HG02588 (cell line): ENCODE results near the gene SLC6A11.

Experiments
- ATAC-seq: cut with Tn5 transposase; IDR thresholded peaks from one replicate; pipeline ENCODE4 v1.9.1; 2021; ENCODE audit warnings: mild to moderate bottlenecking, moderate library complexity; ENCODE audit not compliant: unreplicated experiment

Gene SLC6A11

DNA sequence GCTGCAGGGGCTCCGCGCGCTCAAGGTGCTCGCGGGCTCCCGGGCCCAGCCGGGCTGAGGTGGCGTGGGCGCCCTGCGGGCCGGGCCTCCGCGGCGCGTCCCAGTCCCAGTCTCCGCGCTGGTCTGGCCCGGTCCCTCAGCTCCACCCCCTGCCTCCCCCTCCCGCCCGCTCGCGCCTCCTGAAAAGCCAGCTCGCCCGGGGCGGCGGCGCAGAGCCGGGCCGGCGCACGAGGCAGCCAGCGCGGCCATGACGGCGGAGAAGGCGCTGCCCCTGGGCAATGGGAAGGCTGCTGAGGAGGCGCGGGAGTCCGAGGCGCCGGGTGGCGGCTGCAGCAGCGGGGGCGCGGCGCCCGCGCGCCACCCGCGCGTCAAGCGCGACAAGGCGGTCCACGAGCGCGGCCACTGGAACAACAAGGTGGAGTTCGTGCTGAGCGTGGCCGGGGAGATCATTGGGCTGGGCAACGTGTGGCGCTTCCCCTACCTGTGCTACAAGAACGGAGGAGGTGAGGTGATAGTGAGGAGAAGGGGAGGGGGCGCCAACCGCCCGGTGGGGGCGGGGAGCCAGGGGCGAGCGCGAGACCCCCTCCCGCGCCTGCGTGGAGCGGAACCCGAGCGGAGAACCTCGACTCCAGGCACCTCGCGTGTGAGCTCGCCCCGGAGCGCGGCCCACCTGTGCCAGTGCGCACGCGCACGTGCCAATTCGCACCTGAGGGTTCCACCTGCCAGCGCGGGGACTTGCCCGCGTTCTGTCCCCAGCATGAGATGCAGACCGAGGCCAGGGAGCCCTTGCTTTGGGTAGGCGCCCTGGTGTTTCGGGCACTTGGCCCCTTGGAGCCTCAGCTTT is at the start of gene SLC6A11:
Gene SLC6A11 (plus strand): TSS at position 210 of the 844 bp plus-strand sequence. CDS start 38 bp downstream, at position 248.
- ATAC-seq: no peak

DNA sequence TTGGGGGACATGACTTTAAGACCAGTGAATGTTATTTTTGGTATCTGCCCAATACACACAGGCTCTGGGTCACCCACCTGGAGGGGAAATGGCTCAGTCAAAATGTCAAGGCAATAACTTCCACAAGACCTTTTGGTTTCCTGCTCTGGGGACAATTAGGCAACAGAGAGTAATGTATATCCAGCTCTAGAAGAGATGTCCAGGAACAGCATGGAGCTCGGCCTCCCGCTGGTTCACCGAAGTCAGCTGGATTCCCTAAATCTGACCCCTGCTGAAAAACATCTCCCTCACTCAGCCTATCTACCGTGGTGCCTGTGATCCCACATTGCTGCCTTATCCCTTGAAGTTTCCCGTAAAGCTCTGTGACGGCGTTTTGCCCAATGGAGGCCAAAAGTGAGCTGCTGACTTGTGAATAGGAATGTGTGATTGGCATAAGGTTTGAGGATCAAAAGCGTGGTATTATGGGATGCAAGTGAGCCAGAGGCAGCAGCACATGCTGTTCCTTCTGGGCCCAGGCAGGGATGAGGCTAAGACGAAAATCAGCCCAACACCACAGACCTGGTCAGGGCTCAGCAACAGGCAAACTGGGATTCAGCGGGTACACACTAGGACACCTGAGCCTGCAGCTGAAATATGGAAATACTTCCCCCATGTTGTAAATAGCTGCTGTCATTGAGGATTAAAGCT is 47.2 kb upstream of the SLC6A11 start:
- ATAC-seq: no peak

DNA sequence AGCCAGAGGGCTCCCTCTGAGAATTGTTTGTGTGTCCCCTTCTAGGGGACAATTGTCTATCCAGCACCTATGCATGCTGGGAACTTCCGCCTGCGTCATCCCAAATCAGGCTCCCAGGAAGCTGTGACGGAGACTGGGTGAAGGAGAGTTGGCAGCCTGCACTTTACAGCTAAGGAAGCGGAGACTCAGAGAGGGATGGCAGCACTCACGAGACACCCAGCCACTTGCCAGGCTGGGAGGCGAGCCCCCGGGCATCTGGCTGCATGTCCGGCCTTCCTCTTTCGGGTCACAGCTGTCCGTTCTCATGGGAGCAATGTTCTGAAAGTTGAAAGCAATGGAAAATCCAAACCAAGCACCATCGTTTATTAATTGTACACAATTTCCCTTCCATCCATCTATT is 45.5 kb upstream of the SLC6A11 start:
- no peak for ATAC-seq

DNA sequence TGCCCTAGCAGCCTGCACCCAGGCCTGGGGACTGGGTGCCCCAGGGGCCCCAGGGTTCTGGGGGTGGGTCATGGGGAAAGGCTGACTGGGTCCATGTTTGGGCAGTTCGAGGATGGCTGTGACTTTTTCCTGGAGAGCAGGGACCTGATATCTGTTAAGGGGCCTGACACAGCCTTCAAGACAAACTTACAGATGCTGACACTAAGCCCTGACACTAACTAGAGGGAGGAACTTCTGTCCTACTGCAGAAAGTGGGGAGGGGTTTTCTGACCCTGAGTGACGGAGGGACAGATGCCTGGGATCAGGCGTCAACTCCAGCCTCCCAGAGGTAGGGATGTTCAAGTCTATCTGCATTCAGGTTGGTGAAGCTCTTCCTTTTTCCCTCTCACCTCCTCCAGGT is 45.0 kb upstream of the SLC6A11 start:
- ATAC-seq: no peak

DNA sequence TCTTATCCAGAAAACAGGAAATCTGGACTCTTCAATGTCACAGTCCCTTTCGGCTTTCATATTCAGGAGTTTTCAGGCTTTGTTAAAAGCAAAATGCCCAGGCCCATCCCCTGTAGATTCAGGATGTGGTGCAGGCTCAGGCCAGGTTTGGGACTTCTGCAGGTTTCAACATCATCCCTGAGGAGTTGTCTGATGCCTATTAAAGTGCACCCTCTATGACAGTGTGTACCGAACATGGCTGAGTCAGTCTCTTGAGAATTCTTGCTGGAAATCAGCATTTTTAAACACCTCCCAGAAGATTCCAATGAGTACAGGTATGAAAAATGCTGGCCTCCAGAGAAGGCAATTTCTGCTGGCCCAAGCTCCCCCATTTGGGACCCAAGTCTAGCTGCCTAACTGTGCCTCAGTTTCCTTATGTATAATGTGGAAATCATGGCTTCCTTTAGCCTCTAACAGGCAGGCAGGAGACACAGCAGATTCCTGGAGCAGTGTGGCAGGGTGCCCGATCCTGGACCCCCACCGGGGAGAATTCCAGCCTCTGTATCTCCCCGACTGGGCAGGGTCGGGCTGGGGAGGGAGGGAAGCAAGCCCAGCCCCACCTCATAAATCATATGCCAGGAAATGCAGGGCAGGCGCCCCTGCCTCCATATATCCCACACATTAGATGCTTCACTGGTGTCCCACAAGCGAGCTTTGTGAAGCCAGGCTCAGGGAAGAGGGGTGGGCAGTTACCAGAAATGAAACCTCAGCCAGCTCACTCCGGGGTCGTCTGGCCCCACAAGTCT is 44.4 kb upstream of the SLC6A11 start:
- no peak for ATAC-seq

DNA sequence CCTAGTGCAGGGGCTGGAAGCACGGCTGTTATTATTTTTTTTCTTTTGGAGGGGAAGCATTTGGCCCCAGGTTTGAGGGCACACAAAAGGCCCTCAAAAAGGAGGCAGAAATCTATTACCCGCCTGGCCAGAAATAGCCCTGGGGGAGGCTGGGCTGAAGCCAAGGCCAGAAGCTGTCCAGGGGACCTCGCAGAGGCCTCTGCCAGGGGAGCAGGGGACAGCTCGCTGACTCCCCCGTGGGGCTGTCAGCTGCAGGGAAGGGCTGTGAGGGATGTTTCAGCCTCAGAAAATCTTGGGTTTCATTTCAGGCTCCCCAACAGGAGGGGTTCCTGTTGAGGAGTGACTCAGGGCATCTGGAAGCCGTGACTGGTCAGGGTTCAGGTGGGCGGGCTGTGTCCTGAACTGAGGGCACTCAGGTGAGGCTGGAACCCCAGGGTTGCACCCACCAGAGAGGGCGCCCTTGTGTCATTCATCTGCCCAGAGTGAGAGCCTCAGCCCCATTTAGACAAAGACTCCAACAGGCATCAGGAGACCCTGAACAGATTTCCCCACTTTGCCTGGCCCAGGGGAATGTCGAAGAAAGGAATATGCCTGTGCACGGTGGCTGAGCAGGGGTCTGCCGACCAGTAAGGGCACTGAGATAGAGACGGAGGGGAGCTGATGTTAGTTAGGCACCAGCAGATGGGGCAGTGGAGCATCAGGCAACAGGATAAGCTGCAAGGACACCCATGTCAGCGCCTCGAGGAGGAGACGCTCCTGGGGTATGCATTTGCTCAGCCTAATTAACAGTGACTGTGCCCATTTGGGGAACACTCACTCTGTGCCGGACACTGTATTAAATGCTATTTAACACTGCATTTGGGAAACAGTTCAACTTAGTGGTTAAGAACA is 43.5 kb upstream of the SLC6A11 start:
- ATAC-seq: no peak

DNA sequence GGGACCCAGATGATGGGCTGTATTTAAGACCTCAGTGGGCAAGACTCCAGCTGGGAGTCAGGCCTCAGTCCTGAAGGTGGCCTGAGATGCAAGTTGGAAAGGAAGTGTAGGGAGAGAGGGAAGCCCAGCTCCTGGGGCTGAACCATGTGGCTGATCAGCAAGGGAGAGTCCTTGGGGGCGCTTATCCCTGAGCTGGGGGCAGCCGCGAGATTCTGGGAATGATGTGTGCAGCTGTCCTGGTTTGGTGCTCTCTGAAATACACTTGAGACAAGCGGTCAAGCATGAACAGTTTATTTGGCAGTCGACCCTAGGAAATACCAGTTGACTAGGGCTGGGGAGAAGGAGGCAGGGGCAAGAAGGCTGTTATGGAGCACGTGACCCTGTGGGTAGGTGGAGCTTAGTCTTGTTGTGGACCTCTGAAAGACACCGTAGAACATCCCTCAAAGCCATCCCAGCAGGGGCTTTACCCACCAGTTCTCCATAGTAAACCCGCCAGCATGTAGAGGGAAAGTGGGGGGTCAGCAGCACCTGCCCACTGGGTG is 41.8 kb upstream of the SLC6A11 start:
- ATAC-seq: no peak

DNA sequence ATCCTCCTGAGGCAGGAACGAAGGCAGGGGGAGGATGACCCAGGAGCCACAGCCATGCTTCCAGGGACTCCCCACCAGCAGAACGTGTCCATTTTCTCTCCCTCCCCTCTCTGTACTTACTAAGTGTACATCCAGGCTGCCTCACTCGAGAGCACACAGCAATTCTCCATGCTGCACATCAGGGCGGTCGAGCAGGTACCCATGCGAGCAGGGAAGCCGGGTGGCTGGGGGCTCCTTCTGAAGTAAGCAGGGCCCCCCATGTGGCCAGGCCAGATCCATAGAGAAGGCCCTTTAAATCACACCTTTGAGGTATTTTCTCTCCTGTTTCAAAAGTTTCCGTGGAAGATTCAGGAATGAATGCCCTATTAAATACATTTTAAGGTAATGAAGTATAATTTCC is 41.2 kb upstream of the SLC6A11 start:
- ATAC-seq: no peak

DNA sequence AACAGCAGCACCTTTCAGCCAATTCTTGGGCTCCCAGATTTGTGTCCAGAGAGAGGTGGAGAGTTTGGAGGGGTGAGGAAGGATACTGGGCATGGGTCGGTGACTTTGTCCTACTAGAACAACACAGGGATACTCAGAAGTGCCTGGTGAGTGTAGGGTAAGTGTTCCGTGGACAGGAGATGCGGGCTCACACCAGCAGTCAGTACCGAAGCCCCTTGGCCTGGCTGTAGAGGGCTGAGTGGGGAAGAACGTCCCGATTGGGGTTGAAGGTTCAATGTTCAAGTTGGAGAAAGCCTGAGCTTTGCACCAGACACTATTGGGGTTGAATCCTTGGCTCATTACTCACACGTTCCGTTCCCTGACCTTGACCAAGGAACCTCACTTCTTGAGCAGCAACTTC is 40.8 kb upstream of the SLC6A11 start:
- ATAC-seq: no peak

DNA sequence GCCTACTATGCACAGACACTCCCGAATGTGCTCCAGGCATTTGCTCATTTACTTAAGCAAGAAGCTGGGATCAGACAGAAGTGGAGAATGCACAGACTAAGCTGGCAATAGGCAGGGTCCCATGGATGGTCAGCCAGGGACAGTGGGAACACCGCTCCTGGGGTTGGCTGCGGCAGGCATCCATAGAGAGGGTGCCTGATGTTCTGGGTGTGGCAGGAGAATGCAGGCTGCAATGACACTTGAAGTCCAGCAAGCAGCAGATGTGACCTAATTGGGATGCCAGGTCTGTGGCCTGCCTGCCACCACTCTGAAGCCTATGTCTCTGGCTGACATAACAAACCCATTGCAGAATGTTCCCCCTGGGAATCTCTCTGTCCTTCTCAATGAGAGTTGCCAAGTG is 40.2 kb upstream of the SLC6A11 start:
- no peak for ATAC-seq

DNA sequence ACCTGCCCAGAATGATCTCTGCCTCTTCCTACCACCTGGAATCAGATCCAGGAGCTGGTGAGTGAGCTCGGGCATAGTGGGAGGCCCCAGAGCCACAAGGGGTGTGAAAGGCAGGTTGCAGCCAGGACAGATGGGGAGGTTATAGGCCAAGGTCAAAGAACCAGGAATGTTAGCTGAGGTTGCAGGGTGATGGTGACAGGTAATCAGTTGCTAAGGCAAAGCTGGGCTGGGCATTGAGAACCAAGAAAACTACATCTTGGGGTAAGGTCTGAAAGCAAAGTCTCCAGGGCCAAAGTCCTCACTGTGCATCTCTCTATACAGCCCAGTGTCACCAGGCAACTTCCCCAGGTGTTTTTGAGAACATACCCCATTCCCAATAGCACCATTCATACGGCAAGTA is 38.4 kb upstream of the SLC6A11 start:
- no peak for ATAC-seq

DNA sequence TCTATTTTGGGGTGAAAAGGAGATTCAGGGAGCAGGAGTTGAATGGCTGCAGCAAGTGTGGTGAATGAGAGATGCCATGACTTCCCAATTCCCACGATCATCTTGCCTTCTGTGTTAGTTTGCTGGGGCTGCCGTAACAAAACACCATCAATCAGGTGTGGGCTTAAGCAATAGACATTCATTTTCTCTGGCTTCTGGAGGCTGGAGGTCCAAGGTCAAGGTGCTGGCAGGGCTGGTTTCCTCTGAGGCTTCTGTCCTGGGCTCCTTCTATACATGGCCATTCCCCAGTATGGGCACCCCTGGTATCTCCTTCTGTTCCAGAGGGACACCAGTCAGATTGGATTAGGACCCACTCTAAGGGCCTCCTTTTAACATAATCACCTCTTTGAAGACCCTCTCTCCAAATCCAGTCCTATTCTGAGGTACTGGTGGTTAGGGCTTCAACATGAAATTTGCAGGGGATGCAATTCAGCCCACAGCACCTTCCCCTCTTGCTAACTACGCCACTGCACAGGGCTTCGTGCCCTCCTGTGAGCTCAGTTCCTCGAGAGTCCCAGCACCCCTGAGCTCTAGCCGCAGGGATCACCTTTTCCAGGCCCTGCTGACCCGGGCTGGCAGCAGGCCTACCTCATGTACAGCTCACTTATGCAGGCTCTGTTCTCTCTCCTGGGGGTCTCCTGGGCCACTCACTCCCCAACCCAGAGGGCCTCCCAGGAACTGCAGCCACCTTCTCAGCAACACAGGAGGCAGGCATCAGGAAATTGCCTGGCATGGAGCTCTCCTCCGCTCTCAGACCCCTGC is 37.3 kb upstream of the SLC6A11 start:
- ATAC-seq: no peak

DNA sequence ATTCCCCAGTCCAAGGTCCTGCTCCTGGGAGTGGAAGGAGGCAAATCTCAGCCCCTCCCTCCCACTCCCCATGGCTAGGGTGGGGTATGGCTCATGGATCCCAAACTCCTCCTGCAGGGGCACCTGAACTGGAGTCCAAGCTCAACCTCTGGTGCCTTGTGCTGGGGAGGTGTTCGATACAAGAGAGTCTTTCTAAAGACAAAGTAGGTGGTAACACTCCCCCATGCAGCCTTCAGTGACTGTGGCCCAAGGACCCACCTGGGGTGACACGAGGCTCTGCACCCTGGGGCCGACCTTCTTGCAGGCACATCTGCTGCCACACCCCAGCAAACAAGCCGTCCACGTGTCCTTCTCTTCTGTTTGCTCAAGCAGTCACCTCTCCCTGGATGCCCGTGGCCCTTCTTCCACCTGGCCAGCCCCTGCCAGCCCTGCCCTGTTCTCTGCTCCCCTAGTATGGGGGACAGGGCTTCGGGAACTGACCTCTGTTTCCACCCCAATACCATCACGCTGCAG is 36.7 kb upstream of the SLC6A11 start:
- ATAC-seq: no peak

DNA sequence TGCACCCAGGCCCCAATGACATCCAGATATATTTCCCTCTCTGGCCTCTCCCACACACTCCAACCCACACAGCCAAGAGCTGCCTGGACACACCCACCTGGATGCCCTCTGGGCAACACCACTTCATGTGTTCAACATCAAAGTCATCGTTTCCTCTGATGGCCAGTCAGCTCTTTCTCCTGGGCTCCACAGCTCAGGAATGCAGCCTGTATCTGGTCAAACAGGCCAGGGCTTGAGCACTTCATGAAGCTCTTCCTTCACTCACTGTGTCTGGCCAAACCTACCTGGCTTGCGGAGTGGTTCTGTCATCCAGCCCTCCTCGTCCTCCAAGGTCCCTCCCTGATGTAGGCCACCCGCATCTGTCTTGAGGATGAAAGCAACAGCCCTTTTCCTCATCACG is 35.8 kb upstream of the SLC6A11 start:
- ATAC-seq: no peak

DNA sequence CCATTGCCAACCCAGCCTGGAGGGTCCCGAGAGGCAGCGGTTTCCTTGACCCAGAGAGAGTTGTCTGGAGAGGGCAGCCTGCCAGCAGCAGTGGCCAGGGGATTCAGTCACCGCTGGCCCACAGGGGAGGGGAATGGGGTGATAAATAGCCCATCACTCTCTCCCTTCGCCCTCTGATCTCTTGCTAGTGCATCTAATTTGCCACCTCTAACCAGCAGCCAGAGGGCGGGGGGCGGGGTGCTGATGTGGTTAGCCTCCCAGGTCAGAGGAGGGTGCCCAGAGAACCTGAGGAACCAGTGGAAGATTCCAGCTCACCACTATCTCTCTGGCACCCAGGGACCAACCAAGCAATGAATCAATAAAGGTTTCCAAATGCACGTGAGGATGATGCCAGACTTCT is 35.1 kb upstream of the SLC6A11 start:
- no peak for ATAC-seq

DNA sequence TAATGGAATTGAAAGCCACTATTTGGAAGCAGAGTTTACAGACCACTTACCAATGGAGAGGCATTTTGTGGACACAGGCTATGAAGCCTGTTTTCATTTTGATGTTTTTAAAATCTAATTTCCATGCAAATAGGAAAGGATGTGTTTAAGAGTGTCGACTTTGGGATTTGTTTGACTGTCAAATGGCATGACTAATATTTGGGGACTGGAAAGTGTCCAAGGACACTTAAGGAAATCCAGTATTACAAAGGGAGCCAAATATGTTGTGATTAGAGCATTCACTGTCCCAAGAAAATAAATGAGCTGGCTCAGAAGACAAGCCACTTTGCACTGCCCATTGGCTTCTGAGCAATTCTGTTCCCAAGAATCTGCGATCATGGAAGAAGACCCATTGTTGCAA is 34.0 kb upstream of the SLC6A11 start:
- no peak for ATAC-seq

DNA sequence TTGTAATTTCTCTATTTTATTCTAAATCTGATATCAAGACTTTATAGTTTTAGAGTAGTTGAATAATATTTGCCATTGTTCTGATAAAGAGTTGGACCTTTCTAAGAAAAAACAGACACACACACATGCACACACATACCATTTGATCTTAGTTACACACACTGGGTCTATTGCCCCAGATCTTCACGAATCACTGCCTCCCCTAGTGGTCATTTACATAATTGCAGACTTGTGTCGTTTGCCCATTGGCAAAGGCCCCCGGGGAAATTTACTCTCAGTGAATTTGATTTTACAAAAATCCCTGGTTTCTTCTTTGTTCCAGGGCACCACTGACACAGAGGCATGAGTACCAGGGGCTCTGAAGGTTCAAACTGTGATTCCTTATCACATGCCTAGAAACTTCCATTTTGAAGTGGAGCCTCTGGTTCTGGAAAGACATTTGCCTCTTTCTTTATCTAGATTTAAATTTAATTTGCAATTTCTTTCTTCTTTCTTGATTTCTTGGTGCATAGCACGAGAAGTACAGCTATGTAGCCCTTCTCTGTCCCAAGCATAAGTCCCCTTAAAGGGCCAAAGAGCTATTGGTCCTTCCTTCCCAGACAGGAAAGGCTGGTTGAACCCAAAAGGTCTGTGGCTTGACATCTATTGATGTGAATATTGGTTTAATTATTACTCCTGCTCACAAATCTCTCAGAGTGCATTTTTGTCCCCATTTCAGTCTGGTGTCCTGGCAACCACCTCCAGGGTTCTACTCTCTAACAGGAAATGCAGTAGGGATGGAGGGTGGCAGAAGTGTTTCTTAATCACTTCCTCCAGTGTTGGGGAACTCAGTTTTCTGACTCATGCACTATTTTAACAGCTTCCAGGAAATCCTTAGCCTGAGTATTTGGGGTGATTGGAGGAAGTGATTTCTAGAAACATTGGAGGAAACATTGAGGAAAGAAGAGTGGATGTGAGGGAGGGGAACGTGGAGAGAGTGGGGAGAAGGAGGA is 32.4 kb upstream of the SLC6A11 start:
- ATAC-seq: no peak

DNA sequence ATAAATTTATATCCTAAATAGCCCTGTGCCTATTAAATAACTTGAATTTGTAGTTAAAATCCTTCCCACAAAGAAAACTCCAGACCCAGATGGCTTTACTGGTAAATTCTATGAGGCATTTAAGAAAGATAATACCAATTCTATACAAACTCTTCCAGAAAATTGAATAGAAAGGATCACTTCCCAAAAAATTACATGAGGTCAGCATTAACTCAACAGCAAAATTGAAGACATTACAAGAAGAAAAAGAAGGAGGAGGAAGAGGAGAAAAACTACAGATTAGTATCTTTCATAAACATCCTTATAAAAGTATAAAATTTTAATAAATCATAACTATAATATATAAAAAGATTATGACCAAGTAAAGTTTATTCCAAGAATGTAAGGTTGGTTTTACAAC is 29.4 kb upstream of the SLC6A11 start:
- ATAC-seq: no peak
